ENCODE data around the gene ALDH3B1.

DNA sequence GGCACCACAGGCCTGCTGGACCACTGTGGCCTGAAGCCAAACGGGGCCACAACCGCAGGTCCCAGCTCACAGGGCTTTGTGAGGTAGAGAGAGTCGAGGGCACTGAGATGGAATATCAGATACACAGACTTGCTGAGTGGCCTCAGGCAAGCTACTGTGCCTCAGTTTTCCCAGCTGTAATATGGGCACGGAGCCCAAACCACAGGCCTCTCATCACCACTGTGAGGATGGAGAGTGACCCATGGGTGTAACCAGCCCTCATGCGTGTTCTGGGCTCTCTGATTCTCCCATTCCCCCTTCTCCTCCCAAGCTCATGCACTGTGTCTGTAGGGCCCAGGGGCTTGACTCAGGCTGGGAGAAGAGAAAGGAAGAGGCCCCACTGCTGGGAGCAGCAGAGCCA, 10.4 kb upstream of the ALDH3B1 start:
- TF ChIP-seq NFRKB (IDR thresholded peaks at IDR 0.05) (no peak), FOXK2 (IDR thresholded peaks at IDR 0.05) (no peak), SP1 (IDR thresholded peaks at IDR 0.05) (no peak), SUZ12 (IDR thresholded peaks at IDR 0.05) (no peak)

Measured in HEK293T (cell line).